Esophagus muscularis mucosa (tissue), 4 donors: Measurements from ENCODE around the gene NTSR2. TPM values are rescaled to one million over a fixed set of nuclear protein-coding genes. Genes with fewer than 3 reads are reported as not detected.

Experiments
- DNase-seq: peaks from one replicate; pipeline ENCODE4 v3.0.0-alpha.2; 2017; ENCODE audit errors: extremely low spot score
- H3K27ac ChIP-seq, 4 donors: fragments of 200-600 bp; sonication (generic); replicated peaks in 1 of 4; 1 replicate in 3 of 4; 2 replicates in 1 of 4; pipeline ENCODE4 v1.5.1; 2016 to 2019; ENCODE audit warnings: mild to moderate bottlenecking in 1 of 4
- H3K27me3 ChIP-seq, 4 donors: fragments of 200-600 bp; sonication (generic); one replicate each; pipeline versions ENCODE4 v1.5.1 to v1.6.0; 2016 to 2019
- H3K36me3 ChIP-seq, 4 donors: fragments of 200-600 bp; sonication (generic); one replicate each; pipeline ENCODE4 v1.5.1; 2016 to 2019
- H3K4me1 ChIP-seq, 4 donors: fragments of 200-600 bp; sonication (generic); one replicate each; pipeline ENCODE4 v1.5.1; 2016 to 2019
- H3K4me3 ChIP-seq, 4 donors: fragments of 200-600 bp; sonication (generic); 1 replicate in 2 of 4; 2 replicates in 2 of 4; pipeline ENCODE4 v1.5.1; 2016 to 2019; ENCODE audit warnings: mild to moderate bottlenecking in 4 of 4, moderate library complexity in 1 of 4
- H3K9me3 ChIP-seq, 4 donors: fragments of 200-600 bp; sonication (generic); 1 replicate in 3 of 4; 2 replicates in 1 of 4; pipeline ENCODE4 v1.5.1; 2016 to 2019
- EP300 ChIP-seq: sonication (generic); formaldehyde crosslinking; IDR thresholded peaks from one replicate; pipeline ENCODE4 v1.6.1; 2017; ENCODE audit warnings: antibody characterized with exemption
- POLR2A ChIP-seq: fragments of 450-650 bp; IDR thresholded peaks from one replicate; pipeline ENCODE4 v1.6.1; 2017; ENCODE audit warnings: antibody characterized with exemption, moderate library complexity, mild to moderate bottlenecking, low read depth
- POLR2AphosphoS5 ChIP-seq, 2 donors: sonication (generic); formaldehyde crosslinking; IDR thresholded peaks; one replicate each; pipeline ENCODE4 v1.6.1; 2017; ENCODE audit warnings: antibody characterized with exemption in 2 of 2
- WGBS: methylation state at CpG from one replicate; pipeline ENCODE4 v1.1.5; 2018; 5-methylcytosine and 5-hydroxymethylcytosine counted together
- intact Hi-C: fragments of 100-400 bp; cut with DNase I; formaldehyde crosslinking; loops from one replicate; pipeline ENCODE4 v1.15.1; 2023
- total RNA-seq, 4 donors: library from RNA; depleted of rRNA; stranded (reverse); fragments of >200 nt; gene quantifications; one replicate each; pipeline versions ENCODE4 v1.1.0 to v1.2.1, GENCODE V29; 2016
- TF ChIP-seq, protein P1 (sequence below), 3 experiments: fragments of 200-600 bp in 2 of 3; fragments of 450-650 bp in 1 of 3; sonication (generic) in 2 of 3; IDR thresholded peaks; one replicate each; pipeline ENCODE4 v1.5.1; 2017 to 2019; ENCODE audit warnings: antibody characterized with exemption in 3 of 3, mild to moderate bottlenecking in 2 of 3, moderate library complexity in 1 of 3

NTSR2 gene
- total RNA-seq, 4 donors from 2014 or later = not detected

DNA sequence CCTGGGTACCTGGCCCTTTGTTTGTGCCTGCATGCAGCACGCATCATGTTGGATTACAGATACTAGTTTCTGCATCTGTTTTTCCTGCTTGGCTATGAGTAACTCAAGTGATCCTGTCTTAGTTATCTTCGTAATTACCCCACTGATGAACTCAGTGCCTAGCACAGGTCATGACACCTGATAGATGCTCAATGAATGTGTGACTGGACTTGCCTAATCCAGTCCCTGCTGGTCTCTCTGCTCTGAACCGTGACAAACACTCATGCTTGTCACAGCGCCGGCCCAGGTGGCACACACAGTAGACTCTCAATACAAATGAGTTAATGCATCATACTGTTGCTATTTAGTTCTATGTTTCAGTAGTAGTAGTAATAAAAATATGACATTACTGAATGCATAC is 31.2 kb upstream of the NTSR2 start:
- Histone ChIP-seq H3K4me1 (peaks cover 15 to 34% (median 22%) of the 10 kb centered on the region in 4 donors), H3K27ac (peak overlapping the region in 2 of 4 donors; percentile 32 to 39), H3K4me3 (no peak overlapping the region), H3K36me3 (no peaks in the 10 kb centered on the region), H3K27me3 (no peaks in the 10 kb centered on the region), H3K9me3 (no peaks in the 10 kb centered on the region)
- intact Hi-C loops = no loop called here
- no peak for DNase-seq
- TF ChIP-seq POLR2AphosphoS5 (IDR thresholded peaks at IDR 0.05) (no peak), POLR2A (no peak), EP300 (no peak)
- TF ChIP-seq, protein P1, sequence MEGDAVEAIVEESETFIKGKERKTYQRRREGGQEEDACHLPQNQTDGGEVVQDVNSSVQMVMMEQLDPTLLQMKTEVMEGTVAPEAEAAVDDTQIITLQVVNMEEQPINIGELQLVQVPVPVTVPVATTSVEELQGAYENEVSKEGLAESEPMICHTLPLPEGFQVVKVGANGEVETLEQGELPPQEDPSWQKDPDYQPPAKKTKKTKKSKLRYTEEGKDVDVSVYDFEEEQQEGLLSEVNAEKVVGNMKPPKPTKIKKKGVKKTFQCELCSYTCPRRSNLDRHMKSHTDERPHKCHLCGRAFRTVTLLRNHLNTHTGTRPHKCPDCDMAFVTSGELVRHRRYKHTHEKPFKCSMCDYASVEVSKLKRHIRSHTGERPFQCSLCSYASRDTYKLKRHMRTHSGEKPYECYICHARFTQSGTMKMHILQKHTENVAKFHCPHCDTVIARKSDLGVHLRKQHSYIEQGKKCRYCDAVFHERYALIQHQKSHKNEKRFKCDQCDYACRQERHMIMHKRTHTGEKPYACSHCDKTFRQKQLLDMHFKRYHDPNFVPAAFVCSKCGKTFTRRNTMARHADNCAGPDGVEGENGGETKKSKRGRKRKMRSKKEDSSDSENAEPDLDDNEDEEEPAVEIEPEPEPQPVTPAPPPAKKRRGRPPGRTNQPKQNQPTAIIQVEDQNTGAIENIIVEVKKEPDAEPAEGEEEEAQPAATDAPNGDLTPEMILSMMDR (IDR thresholded peaks at IDR 0.05) = no peak
- 92% methylated on average over 5 of the region's 5 CpGs for WGBS

DNA sequence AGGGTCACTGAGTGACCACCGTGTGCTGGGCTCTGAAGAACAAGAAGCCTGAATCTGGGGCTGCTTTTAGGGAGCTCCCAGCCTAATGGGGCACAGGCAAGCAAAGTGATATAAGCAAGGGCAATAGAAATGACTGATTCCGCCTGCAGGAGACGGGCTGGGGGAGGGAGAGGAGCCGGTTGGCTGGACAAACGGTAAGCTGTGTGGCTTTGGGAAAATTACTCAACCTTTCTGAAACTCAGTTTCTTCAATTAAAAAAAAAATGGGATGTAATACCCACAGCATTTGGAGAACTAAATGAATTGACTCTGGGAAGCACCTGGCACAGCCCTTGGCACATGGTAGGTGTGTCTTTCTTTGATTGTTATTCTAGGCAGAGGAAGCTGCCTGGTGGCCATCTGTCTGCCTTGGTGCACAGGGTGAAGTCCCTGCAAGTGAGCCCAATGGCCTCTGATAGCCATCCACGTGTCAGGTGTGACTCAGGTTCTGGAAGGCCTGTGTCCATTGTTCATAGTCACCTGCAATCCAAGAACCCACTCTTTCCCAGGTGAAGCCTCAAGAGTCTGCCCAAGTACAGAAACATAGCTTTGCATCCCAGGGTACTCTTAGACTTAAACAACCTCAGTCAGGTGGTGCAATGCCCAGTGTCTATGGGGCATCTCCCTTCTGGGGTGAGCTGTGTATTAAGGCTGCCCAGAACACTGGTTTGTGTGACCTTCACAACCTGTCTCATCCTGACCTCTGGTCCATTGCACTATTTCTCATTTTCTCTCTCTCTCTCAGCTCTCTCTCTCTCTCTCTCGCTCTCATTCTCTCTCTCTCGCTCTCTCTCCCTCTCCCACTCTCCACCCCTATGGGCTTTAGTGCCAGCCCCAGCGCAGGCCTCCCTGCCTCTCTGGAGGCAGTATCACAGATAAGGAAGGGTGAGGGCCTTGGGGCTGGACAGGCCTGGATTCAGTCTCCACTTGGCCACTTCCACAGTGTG is 30.0 kb upstream of the NTSR2 start:
- WGBS = 77% methylated on average over 9 of the region's 9 CpGs
- TF ChIP-seq POLR2A = no peak
- TF ChIP-seq EP300 = no peak
- TF ChIP-seq, protein P1 (IDR thresholded peaks at IDR 0.05) = no peak
- no peak for TF ChIP-seq POLR2AphosphoS5 (IDR thresholded peaks at IDR 0.05)
- Histone ChIP-seq H3K4me3 (no peak overlapping the region), H3K27ac (no peak overlapping the region), H3K27me3 (no peaks in the 10 kb centered on the region), H3K4me1 (peaks cover 15 to 34% (median 22%) of the 10 kb centered on the region in 4 donors), H3K36me3 (no peaks in the 10 kb centered on the region), H3K9me3 (no peaks in the 10 kb centered on the region)
- intact Hi-C loops = no loop called here
- DNase-seq = no peak

DNA sequence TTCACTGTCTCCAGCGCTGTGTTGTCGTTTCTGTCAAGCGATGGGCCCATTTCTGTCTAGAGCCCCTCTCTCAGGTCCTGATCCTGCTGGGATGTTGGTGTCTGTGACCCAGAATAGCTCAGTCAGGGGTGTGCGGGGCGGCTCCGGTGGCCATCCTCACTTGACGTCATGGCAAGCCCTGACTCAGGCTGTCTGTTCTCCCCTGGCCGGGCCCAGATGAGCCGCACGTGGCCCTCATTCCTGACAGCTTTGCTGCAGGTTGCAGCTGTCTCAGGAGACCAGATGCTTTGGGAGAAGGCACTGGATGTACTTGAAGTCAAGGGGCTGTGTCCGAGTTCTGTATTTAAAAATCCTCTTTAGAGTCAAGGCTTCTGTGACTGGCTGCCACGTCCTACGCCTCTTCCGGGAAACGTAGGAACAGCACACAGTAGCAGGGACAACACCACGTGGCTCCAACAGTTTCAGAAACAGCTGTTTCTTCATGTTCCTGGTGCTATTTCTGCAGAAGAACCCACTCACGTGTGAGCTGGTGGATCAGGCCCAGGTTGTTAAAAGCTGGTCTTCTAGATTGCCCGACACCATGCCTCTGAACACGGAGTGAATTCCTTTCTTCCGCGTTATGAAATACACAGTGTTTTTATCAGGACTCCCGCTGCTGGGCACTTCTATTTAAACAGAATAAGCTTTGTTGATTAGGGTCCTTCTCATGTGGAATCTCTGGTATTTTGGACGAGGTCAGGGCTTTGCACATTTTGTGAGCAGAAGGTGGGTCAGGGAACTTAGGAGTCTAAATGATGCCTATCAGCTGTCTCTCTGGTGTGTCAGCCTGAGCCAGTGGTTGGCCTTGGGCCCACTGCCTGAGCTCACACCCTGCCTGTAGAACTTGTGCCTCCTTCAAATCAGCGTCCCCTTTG is 28.3 kb upstream of the NTSR2 start:
- Histone ChIP-seq H3K4me3 (no peak overlapping the region), H3K4me1 (peaks cover 17 to 36% (median 24%) of the 10 kb centered on the region in 4 donors), H3K27me3 (no peaks in the 10 kb centered on the region), H3K27ac (peak overlapping the region; percentile 69 to 75 (median 72)), H3K36me3 (no peaks in the 10 kb centered on the region), H3K9me3 (no peaks in the 10 kb centered on the region)
- TF ChIP-seq EP300 (peak; percentile 26), POLR2AphosphoS5 (IDR thresholded peaks at IDR 0.05) (peak; percentile 61 to 64), POLR2A (no peak)
- TF ChIP-seq, protein P1 (IDR thresholded peaks at IDR 0.05) = no peak
- intact Hi-C loops = no loop called here
- 63% methylated on average over 18 of the region's 24 CpGs for WGBS
- peak; percentile 95 for DNase-seq

DNA sequence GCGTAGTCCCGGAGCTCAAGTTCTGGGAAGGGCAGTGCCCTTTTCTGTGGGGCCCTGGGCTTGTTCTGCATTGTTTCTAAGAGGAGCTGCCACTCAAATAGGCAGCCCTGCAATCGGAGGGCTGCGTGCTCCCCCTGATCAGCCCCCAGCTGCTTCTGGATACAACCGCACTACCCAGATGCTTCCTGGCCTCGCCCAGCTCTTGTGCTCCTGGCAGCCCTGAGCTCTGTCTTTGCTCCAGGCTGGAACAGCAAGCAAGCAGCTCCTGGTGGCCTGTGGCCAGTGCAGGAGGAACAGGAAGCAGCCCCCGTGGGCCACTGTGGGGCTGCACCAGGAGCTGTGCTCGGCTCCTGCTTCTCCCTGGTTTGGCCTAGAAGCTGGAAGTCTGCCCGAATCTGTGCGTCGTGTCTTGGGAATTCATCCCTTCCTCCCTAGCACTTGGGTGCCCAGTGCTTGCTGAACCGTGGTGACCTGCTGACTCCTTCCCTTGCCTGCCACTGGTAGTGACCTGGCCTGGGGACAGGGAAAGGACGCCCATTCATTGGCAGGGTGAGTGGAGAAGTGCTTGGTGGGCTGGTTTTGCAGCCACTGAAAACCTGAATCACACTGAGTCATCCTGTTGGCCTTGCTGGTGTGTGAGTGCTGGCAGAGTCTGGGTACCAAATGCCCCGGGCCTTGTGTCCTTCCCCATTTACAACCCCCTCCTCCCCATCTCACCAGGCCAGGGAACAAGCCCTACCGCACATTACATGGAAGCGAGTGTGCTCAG is 27.3 kb upstream of the NTSR2 start:
- Histone ChIP-seq H3K27ac (peak overlapping the region; percentile 69 to 75 (median 72)), H3K27me3 (no peaks in the 10 kb centered on the region), H3K4me3 (no peak overlapping the region), H3K36me3 (no peaks in the 10 kb centered on the region), H3K4me1 (peaks cover 20 to 39% (median 32%) of the 10 kb centered on the region in 4 donors), H3K9me3 (no peaks in the 10 kb centered on the region)
- TF ChIP-seq POLR2A = no peak
- no peak for TF ChIP-seq POLR2AphosphoS5 (IDR thresholded peaks at IDR 0.05)
- TF ChIP-seq, protein P1 (IDR thresholded peaks at IDR 0.05) = no peak
- TF ChIP-seq EP300 = no peak
- WGBS = 61% methylated on average over 9 of the region's 16 CpGs
- DNase-seq = no peak
- intact Hi-C loops = no loop called here
